Mammary epithelial cell (primary cell): ENCODE measurements around the gene NRG2.

Experiments
- CTCF ChIP-seq, 2 donors: IDR thresholded peaks in 1 of 2; conservative IDR thresholded peaks in 1 of 2; 2 replicates each; pipeline ENCODE4 v1.5.1; 2011 to 2012; ENCODE audit warnings: inconsistent platforms in 2 of 2, low read length in 2 of 2, mild to moderate bottlenecking in 2 of 2, control low read depth in 1 of 2, low read depth in 1 of 2; ENCODE audit not compliant: insufficient read depth in 1 of 2; ENCODE audit errors: extremely low read depth in 1 of 2
- EZH2 ChIP-seq: IDR thresholded peaks from 2 replicates; pipeline ENCODE4 v1.6.1; 2012; ENCODE audit warnings: low read length, inconsistent platforms, borderline replicate concordance

- no peak for TF ChIP-seq CTCF (conservative IDR thresholded peaks at IDR 0.05 in 1 of 2, IDR thresholded peaks at IDR 0.05 in 1 of 2; ENCODE audit: extremely low read depth in 1 of 2, insufficient read depth in 1 of 2, low read depth in 1 of 2, low read length in 2 of 2)
- no peak for TF ChIP-seq EZH2
Measured at GRCh38 chr5:139995929-139996328, 47.2 kb downstream of the NRG2 start.
